Measurements from ENCODE around the gene OPN1MW2. TPM values are rescaled to one million over a fixed set of nuclear protein-coding genes. Genes with fewer than 3 reads are reported as not detected.
"Not testable (repeated sequence)": the region's sequence is repeated elsewhere in the genome, so short reads cannot be mapped to it uniquely, and the experiment has no call there.

OPN1MW2 gene
- not detected in 2 replicates for total RNA-seq

DNA sequence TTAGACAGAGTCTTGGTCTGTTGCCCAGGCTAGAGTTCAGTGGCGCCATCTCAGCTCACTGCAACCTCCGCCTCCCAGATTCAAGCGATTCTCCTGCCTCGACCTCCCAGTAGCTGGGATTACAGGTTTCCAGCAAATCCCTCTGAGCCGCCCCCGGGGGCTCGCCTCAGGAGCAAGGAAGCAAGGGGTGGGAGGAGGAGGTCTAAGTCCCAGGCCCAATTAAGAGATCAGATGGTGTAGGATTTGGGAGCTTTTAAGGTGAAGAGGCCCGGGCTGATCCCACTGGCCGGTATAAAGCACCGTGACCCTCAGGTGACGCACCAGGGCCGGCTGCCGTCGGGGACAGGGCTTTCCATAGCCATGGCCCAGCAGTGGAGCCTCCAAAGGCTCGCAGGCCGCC lies at the start of gene OPN1MW2:
Gene OPN1MW2, plus strand, starts transcription at position 301 of the 400 bp plus-strand sequence. Its CDS starts 60 bp downstream, at position 361.
- H3K36me3 Mint-ChIP-seq (ENCODE audit: low read depth); intact Hi-C loops (cut with micrococcal nuclease); H3K4me1 Mint-ChIP-seq (ENCODE audit: low read depth): not testable (repeated sequence)

DNA sequence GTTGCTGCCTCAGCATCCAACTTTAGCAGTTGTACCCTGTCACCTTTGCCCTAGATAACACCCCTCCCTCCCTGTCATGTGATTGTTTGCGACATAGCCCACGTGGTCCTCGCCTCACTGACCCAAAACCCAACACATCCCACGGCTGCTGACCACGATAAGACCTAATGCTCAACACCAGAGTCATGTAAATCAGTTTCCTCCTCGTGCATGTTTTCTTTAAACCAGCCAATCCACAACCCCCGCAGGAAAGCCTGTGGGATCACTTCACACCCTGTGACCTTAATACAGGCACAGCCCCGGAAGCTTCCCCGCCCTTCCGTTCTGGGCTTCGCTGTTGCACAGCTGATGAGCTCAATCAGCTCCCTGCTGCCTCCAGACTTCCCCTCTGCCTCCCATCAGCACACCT lies 47.0 kb upstream of the OPN1MW2 start:
- H3K4me3 Mint-ChIP-seq; H3K4me1 Mint-ChIP-seq (ENCODE audit: low read depth); intact Hi-C loops (cut with micrococcal nuclease); H3K27me3 Mint-ChIP-seq (ENCODE audit: insufficient read depth); H3K36me3 Mint-ChIP-seq (ENCODE audit: low read depth); DNase-seq (ENCODE audit: low spot score); H3K9me3 Mint-ChIP-seq; H3K27ac Mint-ChIP-seq: not testable (repeated sequence)

More for the DNA sequence above, at the start of gene OPN1MW2:
- not testable (repeated sequence) for H3K9me3 Mint-ChIP-seq; H3K27me3 Mint-ChIP-seq (ENCODE audit: insufficient read depth); DNase-seq (ENCODE audit: low spot score); H3K27ac Mint-ChIP-seq; H3K4me3 Mint-ChIP-seq

DNA sequence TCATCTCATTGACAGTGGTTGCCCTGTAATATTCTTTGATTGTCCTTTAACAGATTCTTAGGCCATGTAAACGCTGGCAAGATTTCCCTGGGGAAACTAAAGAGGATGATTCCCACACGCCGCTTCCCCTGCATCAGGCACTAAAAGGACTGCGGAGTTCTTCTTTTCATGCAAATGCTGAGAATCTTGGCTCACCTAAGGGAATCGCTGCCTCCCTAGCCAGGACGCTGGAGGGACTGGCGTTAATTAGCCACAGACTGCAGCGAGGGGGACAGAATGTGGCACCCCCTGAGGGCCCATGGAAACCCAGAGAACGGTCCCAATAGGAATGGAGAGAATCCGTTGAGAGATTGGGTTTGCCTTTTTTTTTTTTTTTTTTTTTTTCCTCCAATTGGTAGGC lies 45.2 kb upstream of the OPN1MW2 start:
- DNase-seq (ENCODE audit: low spot score); H3K36me3 Mint-ChIP-seq (ENCODE audit: low read depth); H3K4me3 Mint-ChIP-seq; intact Hi-C loops (cut with micrococcal nuclease); H3K27ac Mint-ChIP-seq; H3K27me3 Mint-ChIP-seq (ENCODE audit: insufficient read depth); H3K9me3 Mint-ChIP-seq; H3K4me1 Mint-ChIP-seq (ENCODE audit: low read depth): not testable (repeated sequence)

DNA sequence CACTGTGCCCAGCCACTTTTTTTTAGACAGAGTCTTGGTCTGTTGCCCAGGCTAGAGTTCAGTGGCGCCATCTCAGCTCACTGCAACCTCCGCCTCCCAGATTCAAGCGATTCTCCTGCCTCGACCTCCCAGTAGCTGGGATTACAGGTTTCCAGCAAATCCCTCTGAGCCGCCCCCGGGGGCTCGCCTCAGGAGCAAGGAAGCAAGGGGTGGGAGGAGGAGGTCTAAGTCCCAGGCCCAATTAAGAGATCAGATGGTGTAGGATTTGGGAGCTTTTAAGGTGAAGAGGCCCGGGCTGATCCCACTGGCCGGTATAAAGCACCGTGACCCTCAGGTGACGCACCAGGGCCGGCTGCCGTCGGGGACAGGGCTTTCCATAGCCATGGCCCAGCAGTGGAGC lies 37.3 kb upstream of the OPN1MW2 start, which contains the start of gene OPN1MW:
Gene OPN1MW, plus strand, starts transcription at position 301 of the 400 bp plus-strand sequence. Its CDS starts 82 bp downstream, at position 383.
- intact Hi-C loops (cut with micrococcal nuclease); H3K4me3 Mint-ChIP-seq; H3K27me3 Mint-ChIP-seq (ENCODE audit: insufficient read depth); DNase-seq (ENCODE audit: low spot score); H3K4me1 Mint-ChIP-seq (ENCODE audit: low read depth); H3K9me3 Mint-ChIP-seq; H3K27ac Mint-ChIP-seq; H3K36me3 Mint-ChIP-seq (ENCODE audit: low read depth): not testable (repeated sequence)

- not testable (repeated sequence) for H3K4me1 Mint-ChIP-seq (ENCODE audit: low read depth)
Observed at GRCh38 chrX:154183794-154184193, 35.8 kb upstream of the OPN1MW2 start.

DNA sequence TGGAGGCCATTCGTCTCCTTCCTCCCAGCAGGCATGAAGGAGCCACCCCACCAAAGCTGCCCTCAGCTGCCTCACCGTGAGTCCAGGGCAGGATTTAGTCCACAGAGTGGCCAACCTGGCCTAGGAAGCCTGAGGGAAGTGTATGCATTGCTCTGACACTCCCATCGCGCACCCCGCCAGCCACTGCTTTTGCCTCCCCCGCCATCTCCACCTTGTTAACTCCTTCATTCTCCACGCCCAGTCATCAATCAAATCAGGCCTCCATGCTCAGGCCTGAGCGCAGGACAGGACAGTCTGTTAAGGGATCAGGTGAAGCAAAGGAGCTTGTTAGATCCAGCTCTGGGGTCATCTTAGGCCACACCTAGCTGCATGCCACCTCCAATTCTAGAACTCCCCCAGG lies 26.7 kb upstream of the OPN1MW2 start:
- intact Hi-C loops (cut with micrococcal nuclease); H3K27ac Mint-ChIP-seq; H3K4me1 Mint-ChIP-seq (ENCODE audit: low read depth); H3K4me3 Mint-ChIP-seq; DNase-seq (ENCODE audit: low spot score); H3K36me3 Mint-ChIP-seq (ENCODE audit: low read depth); H3K27me3 Mint-ChIP-seq (ENCODE audit: insufficient read depth); H3K9me3 Mint-ChIP-seq: not testable (repeated sequence)

More at GRCh38 chrX:154183794-154184193, 35.8 kb upstream of the OPN1MW2 start:
- H3K27me3 Mint-ChIP-seq (ENCODE audit: insufficient read depth); intact Hi-C loops (cut with micrococcal nuclease); H3K27ac Mint-ChIP-seq; H3K36me3 Mint-ChIP-seq (ENCODE audit: low read depth); DNase-seq (ENCODE audit: low spot score); H3K4me3 Mint-ChIP-seq; H3K9me3 Mint-ChIP-seq: not testable (repeated sequence)

- H3K27me3 Mint-ChIP-seq (ENCODE audit: insufficient read depth); H3K9me3 Mint-ChIP-seq; H3K4me3 Mint-ChIP-seq; DNase-seq (ENCODE audit: low spot score); intact Hi-C loops (cut with micrococcal nuclease); H3K27ac Mint-ChIP-seq; H3K36me3 Mint-ChIP-seq (ENCODE audit: low read depth); H3K4me1 Mint-ChIP-seq (ENCODE audit: low read depth): not testable (repeated sequence)
Observed at GRCh38 chrX:154194316-154194715, 25.2 kb upstream of the OPN1MW2 start.

DNA sequence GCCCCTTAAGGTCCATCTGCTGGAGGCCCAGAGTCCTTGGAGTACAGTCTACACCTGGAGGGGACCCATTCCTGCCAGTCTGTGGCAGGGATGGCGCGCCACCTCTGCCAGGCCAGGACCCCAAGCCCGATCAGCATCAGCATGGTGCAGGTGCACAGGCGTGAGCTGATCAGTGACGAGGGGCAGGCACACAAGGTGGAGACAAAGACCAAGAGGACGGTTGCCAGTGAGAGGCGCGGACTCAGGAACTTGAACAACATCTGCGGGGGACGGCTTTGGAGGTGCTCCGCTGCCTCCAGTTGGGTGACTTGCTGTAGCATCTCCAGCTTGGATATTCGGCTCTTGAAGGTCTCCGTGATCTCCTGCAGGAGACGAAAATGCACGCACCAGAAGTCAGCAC lies 23.1 kb upstream of the OPN1MW2 start:
- H3K27ac Mint-ChIP-seq, result not testable (repeated sequence)

GRCh38 chrX:154209670-154210418 lies 9.7 kb upstream of the OPN1MW2 start:
- H3K36me3 Mint-ChIP-seq (ENCODE audit: low read depth); H3K9me3 Mint-ChIP-seq; H3K4me3 Mint-ChIP-seq; intact Hi-C loops (cut with micrococcal nuclease); H3K4me1 Mint-ChIP-seq (ENCODE audit: low read depth); DNase-seq (ENCODE audit: low spot score); H3K27me3 Mint-ChIP-seq (ENCODE audit: insufficient read depth): not testable (repeated sequence)
- H3K27ac Mint-ChIP-seq, result peak overlapping the region; percentile 58

More for the DNA sequence above, 23.1 kb upstream of the OPN1MW2 start:
- H3K4me3 Mint-ChIP-seq; intact Hi-C loops (cut with micrococcal nuclease); H3K9me3 Mint-ChIP-seq; H3K4me1 Mint-ChIP-seq (ENCODE audit: low read depth); H3K36me3 Mint-ChIP-seq (ENCODE audit: low read depth); DNase-seq (ENCODE audit: low spot score); H3K27me3 Mint-ChIP-seq (ENCODE audit: insufficient read depth): not testable (repeated sequence)

DNA sequence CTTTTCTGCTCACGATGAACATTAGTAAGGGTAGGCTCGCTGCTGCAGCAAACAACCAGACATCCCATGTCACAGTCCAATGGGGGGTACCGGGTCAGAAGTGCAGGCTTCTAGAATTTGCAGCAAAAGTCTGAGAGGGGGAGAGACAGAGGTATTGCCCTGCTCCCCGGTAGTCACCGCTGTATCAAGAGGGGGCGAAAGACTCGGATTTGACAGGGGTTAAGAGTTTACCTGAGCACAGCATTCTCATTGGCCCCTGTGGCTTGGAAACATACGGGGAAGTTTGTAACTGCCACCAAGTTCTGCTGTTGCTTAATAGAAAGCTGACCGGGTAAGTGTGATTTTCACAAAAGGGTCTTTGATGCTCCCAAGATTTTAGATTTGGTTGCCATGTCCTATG lies 8.5 kb upstream of the OPN1MW2 start:
- H3K9me3 Mint-ChIP-seq; H3K36me3 Mint-ChIP-seq (ENCODE audit: low read depth); H3K4me3 Mint-ChIP-seq; H3K4me1 Mint-ChIP-seq (ENCODE audit: low read depth); intact Hi-C loops (cut with micrococcal nuclease); H3K27me3 Mint-ChIP-seq (ENCODE audit: insufficient read depth); H3K27ac Mint-ChIP-seq; DNase-seq (ENCODE audit: low spot score): not testable (repeated sequence)

- H3K4me3 Mint-ChIP-seq; H3K4me1 Mint-ChIP-seq (ENCODE audit: low read depth); DNase-seq (ENCODE audit: low spot score); H3K27me3 Mint-ChIP-seq (ENCODE audit: insufficient read depth); H3K9me3 Mint-ChIP-seq; H3K27ac Mint-ChIP-seq; intact Hi-C loops (cut with micrococcal nuclease); H3K36me3 Mint-ChIP-seq (ENCODE audit: low read depth): not testable (repeated sequence)
Observed at GRCh38 chrX:154211499-154211898, 8.1 kb upstream of the OPN1MW2 start.

- H3K9me3 Mint-ChIP-seq; H3K4me1 Mint-ChIP-seq (ENCODE audit: low read depth); H3K36me3 Mint-ChIP-seq (ENCODE audit: low read depth); intact Hi-C loops (cut with micrococcal nuclease); H3K4me3 Mint-ChIP-seq; DNase-seq (ENCODE audit: low spot score); H3K27me3 Mint-ChIP-seq (ENCODE audit: insufficient read depth); H3K27ac Mint-ChIP-seq: not testable (repeated sequence)
Observed at GRCh38 chrX:154225292-154225691, 5.7 kb downstream of the OPN1MW2 start.

DNA sequence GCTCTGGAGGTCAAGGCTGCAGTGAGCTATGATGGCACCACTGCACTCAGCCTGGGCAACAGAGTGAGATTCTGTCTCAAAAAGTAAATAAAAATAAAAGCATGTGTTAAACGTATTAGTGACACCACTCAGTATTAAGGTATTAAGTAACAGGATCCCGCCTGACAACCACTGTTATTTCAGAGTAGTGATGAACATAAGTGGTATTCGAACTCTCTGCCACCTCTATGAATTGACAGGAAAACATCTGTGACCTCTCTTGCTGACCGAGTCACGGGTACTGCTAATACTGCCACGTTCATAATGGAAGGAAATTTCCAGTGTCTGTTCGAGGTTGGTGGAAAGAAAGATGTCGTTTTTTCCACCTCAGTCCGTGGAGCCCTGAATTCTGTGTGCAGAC lies 7.2 kb downstream of the OPN1MW2 start:
- H3K4me3 Mint-ChIP-seq; intact Hi-C loops (cut with micrococcal nuclease); H3K9me3 Mint-ChIP-seq; H3K27ac Mint-ChIP-seq; H3K36me3 Mint-ChIP-seq (ENCODE audit: low read depth); H3K27me3 Mint-ChIP-seq (ENCODE audit: insufficient read depth); H3K4me1 Mint-ChIP-seq (ENCODE audit: low read depth); DNase-seq (ENCODE audit: low spot score): not testable (repeated sequence)

DNA sequence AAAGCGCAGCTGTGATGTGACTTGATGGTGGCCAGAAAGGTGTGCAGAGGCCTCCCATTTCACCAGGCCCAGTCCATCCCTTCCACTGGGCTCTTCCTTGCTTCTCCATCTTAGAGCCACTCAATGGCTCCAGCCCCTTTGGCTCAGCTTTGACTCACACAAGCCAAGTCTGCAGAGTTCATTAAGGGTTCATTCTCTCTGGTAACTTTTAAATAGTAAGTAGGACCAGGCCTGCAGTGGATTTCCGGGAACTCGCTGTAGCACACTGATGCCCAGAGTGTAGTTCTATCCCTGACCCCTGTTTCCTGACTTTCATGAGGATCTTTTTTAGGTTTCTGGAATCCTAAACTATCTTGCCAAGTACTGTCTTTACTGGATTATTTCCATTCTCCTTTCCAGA lies 11.9 kb downstream of the OPN1MW2 start:
- H3K4me3 Mint-ChIP-seq; H3K27ac Mint-ChIP-seq; H3K4me1 Mint-ChIP-seq (ENCODE audit: low read depth); H3K36me3 Mint-ChIP-seq (ENCODE audit: low read depth); DNase-seq (ENCODE audit: low spot score); H3K9me3 Mint-ChIP-seq; intact Hi-C loops (cut with micrococcal nuclease); H3K27me3 Mint-ChIP-seq (ENCODE audit: insufficient read depth): not testable (repeated sequence)
